ENCODE results near the gene ADGRB3. TPM values are rescaled to one million over a fixed set of nuclear protein-coding genes. Genes with fewer than 3 reads are reported as not detected.

The ADGRB3 gene
- total and polyA plus RNA-seq, 4 donors, result 0.47 to 24.6 (median 1.9) TPM

GRCh38 chr6:69261010-69261409 lies 625.9 kb downstream of the ADGRB3 start:
- WGBS, 2 donors, result 70 to 94% methylated on average over 2 of the region's 2 CpGs
- no peak for TF ChIP-seq CTCF (IDR thresholded peaks at IDR 0.05; ENCODE audit: control extremely low read depth, extremely low read depth)
- no peak for DNase-seq
- Histone ChIP-seq H3K9me3 (ENCODE audit: control insufficient read depth in 4 of 4, insufficient read depth in 3 of 4, low read length in 3 of 4) (no peaks in the 10 kb centered on the region), H3K27me3 (ENCODE audit: control insufficient read depth in 3 of 3, insufficient read depth in 3 of 3, low read length in 2 of 3) (no peaks in the 10 kb centered on the region), H3K9ac (ENCODE audit: insufficient read depth in 1 of 2, low read length in 2 of 2) (no peak overlapping the region), H3K36me3 (ENCODE audit: control insufficient read depth in 4 of 4, insufficient read depth in 4 of 4, low read length in 4 of 4) (no peaks in the 10 kb centered on the region), H3K4me1 (ENCODE audit: control insufficient read depth in 5 of 5, insufficient read depth in 5 of 5, low read length in 5 of 5) (no peaks in the 10 kb centered on the region), H3K27ac (ENCODE audit: low read depth in 1 of 2, low read length in 1 of 2) (no peak overlapping the region), H3K4me3 (no peak overlapping the region)
- no peak for ATAC-seq (ENCODE audit: insufficient read depth, low FRiP score)

- H3K27me3 ChIP-seq (ENCODE audit: control insufficient read depth in 3 of 3, insufficient read depth in 3 of 3, low read length in 2 of 3), result no peaks in the 10 kb centered on the region
- H3K27ac ChIP-seq (ENCODE audit: low read depth in 1 of 2, low read length in 1 of 2), result no peak overlapping the region
- DNase-seq (no peak), ATAC-seq (ENCODE audit: insufficient read depth, low FRiP score) (no peak)
- WGBS, 2 donors, result 78 to 90% methylated on average over 2 of the region's 2 CpGs
- no peaks in the 10 kb centered on the region for H3K36me3 ChIP-seq (ENCODE audit: control insufficient read depth in 4 of 4, insufficient read depth in 4 of 4, low read length in 4 of 4)
- H3K9ac ChIP-seq (ENCODE audit: insufficient read depth in 1 of 2, low read length in 2 of 2), result no peak overlapping the region
- H3K9me3 ChIP-seq (ENCODE audit: control insufficient read depth in 4 of 4, insufficient read depth in 3 of 4, low read length in 3 of 4), result no peaks in the 10 kb centered on the region
- TF ChIP-seq CTCF (IDR thresholded peaks at IDR 0.05; ENCODE audit: control extremely low read depth, extremely low read depth), result no peak
- H3K4me1 ChIP-seq (ENCODE audit: control insufficient read depth in 5 of 5, insufficient read depth in 5 of 5, low read length in 5 of 5), result no peaks in the 10 kb centered on the region
- no peak overlapping the region for H3K4me3 ChIP-seq
Measured at GRCh38 chr6:69263297-69263696, 628.2 kb downstream of the ADGRB3 start.

- H3K4me1 ChIP-seq (ENCODE audit: control insufficient read depth in 5 of 5, insufficient read depth in 5 of 5, low read length in 5 of 5), result no peaks in the 10 kb centered on the region
- H3K36me3 ChIP-seq (ENCODE audit: control insufficient read depth in 4 of 4, insufficient read depth in 4 of 4, low read length in 4 of 4), result no peaks in the 10 kb centered on the region
- H3K9me3 ChIP-seq (ENCODE audit: control insufficient read depth in 4 of 4, insufficient read depth in 3 of 4, low read length in 3 of 4), result no peaks in the 10 kb centered on the region
- 61 to 69% methylated on average over 2 of the region's 2 CpGs for WGBS, 2 donors
- no peak overlapping the region for H3K4me3 ChIP-seq
- no peaks in the 10 kb centered on the region for H3K27me3 ChIP-seq (ENCODE audit: control insufficient read depth in 3 of 3, insufficient read depth in 3 of 3, low read length in 2 of 3)
- ATAC-seq (ENCODE audit: insufficient read depth, low FRiP score) (no peak), DNase-seq (no peak)
- no peak for TF ChIP-seq CTCF (IDR thresholded peaks at IDR 0.05; ENCODE audit: control extremely low read depth, extremely low read depth)
- no peak overlapping the region for H3K27ac ChIP-seq (ENCODE audit: low read depth in 1 of 2, low read length in 1 of 2)
- H3K9ac ChIP-seq (ENCODE audit: insufficient read depth in 1 of 2, low read length in 2 of 2), result no peak overlapping the region
Measured at GRCh38 chr6:69265090-69265489, 630.0 kb downstream of the ADGRB3 start.

GRCh38 chr6:69265706-69266105 lies 630.6 kb downstream of the ADGRB3 start:
- no peak for ATAC-seq (ENCODE audit: insufficient read depth, low FRiP score)
- 67 to 78% methylated on average over 1 of the region's 1 CpG for WGBS, 2 donors
- no peaks in the 10 kb centered on the region for H3K27me3 ChIP-seq (ENCODE audit: control insufficient read depth in 3 of 3, insufficient read depth in 3 of 3, low read length in 2 of 3)
- no peaks in the 10 kb centered on the region for H3K9me3 ChIP-seq (ENCODE audit: control insufficient read depth in 4 of 4, insufficient read depth in 3 of 4, low read length in 3 of 4)
- no peak for DNase-seq
- no peak overlapping the region for H3K4me3 ChIP-seq
- H3K27ac ChIP-seq (ENCODE audit: low read depth in 1 of 2, low read length in 1 of 2), result no peak overlapping the region
- no peak overlapping the region for H3K9ac ChIP-seq (ENCODE audit: insufficient read depth in 1 of 2, low read length in 2 of 2)
- no peaks in the 10 kb centered on the region for H3K4me1 ChIP-seq (ENCODE audit: control insufficient read depth in 5 of 5, insufficient read depth in 5 of 5, low read length in 5 of 5)
- no peaks in the 10 kb centered on the region for H3K36me3 ChIP-seq (ENCODE audit: control insufficient read depth in 4 of 4, insufficient read depth in 4 of 4, low read length in 4 of 4)
- TF ChIP-seq CTCF (IDR thresholded peaks at IDR 0.05; ENCODE audit: control extremely low read depth, extremely low read depth), result no peak
